Skeletal muscle cell (primary cell): Measurements from ENCODE around the gene NDUFB11.
"Not testable (repeated sequence)": the region's sequence is repeated elsewhere in the genome, so short reads cannot be mapped to it uniquely, and the experiment has no call there.

Experiments
- DNase-seq: peaks from one replicate; pipeline ENCODE4 v3.0.0-alpha.2; 2010; ENCODE audit warnings: low read depth
- H3K4me3 ChIP-seq: 2 replicates; pipeline ENCODE4 v1.5.1; 2011; ENCODE audit warnings: low read depth, mild to moderate bottlenecking, control low read depth, low read length, moderate library complexity

NDUFB11 gene

DNA sequence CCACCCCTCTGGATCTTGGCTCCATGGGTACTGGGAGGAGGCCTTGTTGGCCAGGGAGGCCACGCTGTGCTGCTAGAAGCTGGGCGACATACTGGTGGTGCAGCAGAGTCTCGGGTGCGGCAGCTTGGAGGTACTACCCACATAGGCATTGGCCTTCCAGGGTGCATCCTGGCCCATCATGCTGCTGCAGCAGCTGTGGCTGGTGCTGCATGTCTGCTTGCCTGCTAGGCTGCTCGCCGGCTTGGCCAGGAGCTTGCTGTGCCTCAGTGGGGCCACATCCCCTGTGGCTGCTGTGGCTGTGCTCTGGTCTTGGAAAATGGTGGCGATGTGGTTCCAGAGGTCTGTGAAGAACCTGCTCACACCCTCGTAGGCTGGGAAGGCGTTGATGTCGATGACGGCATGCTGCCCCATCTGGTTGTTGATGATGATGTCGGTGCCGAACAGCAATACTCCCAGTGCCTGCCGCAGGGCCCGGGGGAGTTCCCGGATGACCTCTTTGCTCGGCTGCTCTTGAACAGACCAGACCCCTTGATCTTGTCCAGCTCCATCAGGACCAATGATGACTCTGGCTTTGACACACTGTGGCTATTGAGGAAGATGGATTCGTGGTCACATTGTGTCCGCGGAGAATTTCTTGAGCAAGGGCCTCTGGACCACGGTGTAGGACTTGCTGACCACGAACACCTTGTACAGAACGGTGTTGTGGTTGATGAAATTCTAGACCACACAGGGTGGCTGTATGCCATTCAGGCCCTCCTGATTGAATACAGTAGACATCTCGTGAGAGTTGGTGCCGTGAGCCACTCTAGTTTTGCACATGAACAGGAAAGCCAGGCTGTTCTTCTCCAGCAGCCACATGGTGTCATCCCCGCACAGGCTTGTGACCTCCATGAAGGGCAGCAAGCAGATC lies 12.4 kb upstream of the NDUFB11 start:
- no peak overlapping the region for H3K4me3 ChIP-seq
- no peak for DNase-seq

DNA sequence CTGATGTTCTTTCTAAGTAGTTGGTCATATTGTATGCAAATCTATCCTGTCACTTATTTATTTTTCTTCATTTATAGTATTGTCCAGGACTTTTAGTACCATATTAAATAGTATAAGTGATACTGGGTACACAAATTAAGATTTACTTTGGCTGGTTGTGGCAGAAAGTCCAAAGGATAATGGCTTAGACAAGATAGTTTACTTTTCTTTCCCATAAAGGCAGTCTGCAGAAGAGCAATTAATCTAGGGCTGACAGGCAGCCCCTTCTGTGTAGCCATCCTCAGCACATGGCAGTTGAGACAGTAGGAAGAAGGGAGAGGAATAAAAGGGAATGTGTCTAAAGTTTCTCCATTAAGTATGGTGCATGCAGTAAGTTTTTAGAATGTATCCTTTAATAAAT lies 6.9 kb upstream of the NDUFB11 start:
- no peak for DNase-seq
- no peak overlapping the region for H3K4me3 ChIP-seq

DNA sequence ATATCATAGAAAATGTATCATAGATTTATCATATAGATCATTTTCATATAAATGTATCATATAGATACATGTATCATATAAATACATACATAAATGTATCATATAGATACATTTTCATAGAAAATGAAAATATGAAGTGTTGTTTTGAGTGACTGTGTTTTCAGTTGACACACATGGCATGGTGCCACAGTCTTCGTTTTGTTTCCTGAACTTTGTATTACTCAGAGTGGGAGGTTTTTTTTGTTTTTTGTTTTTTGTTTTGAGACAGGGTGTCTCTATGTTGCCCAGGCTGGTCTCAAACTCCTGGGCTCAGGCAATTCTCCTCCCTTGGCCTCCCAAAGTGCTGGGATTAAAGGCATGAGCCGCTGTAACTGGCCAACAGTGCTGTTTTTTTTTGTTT lies 4.4 kb upstream of the NDUFB11 start:
- no peak for DNase-seq
- no peak overlapping the region for H3K4me3 ChIP-seq

DNA sequence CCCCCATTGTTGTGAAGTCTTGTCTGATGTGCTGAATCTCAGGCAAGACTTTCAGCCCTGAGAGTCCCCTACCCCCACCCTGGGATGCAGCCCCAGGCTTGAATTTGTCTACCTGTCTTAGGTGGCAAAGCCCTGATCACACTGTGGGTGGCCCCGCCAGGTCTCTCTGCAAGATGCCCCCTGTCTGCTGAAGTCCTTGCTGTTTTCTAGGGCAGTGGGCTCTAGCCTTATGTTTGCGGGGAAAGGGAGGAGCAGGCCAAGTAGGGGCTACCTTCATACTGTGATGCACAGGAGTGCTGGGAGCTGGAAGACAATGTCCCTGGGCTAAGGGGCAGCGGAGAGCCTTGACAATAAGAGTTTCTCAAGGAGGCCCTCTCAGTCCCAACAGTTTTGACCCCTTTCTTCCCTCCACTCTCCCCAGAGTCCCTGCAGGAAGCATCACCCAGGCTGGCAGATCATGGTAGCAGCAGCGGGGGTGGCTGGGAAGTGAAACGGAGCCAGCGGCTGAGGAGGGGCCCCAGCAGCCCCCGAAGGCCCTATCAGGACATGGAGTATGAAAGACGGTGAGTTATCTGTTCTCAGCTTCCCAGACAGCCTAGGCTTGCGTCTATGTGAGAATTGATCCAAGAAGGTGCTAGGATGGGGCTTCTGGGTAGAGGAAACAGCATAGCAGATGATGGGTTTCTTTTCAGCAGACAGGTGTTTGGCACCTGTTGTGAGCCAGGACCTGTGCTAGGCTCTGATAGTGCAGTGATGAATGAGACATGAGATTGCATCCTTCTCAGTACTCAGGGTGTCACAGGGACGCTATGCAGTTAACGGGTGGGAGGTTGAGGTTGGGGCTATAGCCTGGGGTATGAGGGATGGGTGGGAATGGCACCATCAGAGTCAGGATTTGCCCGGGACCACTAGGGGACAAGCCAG lies 2.7 kb upstream of the NDUFB11 start:
- H3K4me3 ChIP-seq = peak overlapping the region; percentile 70
- DNase-seq = no peak

DNA sequence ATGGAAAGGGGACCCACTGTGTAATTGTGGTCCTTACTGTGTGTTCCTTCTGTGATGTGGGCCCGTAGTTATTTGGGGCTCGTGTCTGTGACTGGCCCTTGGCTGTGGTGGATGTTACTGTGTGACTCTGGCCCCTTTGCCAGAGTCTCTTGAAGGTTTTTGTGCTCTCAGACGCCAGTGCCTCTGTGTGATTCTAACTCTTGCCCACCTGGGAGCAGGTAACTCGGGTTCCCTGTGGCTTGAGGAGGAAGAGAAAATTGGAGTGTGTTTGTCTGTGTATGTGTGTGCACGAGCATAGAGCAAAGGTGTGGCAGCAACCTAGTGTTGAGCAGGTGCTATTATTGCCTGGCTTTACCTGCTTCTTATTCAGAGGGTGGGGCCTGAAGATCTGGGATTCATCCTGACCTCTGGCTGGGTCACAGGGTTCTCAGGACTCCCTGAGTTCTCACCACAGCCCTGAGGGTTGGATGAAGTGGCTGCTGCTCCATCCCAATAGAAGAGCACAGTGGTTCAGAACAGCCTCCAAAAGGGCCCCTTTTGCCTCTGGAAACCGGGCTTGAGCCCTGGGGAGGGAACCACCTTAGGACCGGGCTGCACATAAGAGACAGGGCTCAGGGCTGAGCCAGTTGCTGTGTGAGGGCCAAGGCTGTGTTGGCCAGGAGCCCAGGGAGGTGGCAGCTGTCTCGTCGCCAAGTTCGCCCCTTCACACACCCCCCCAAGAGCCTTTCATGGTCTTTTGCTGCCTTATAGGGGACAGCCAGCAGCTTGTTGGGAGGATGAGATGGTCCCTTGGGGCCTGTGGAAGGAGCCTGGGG lies 1.8 kb upstream of the NDUFB11 start:
- H3K4me3 ChIP-seq = peak overlapping the region; percentile 70
- DNase-seq = no peak

DNA sequence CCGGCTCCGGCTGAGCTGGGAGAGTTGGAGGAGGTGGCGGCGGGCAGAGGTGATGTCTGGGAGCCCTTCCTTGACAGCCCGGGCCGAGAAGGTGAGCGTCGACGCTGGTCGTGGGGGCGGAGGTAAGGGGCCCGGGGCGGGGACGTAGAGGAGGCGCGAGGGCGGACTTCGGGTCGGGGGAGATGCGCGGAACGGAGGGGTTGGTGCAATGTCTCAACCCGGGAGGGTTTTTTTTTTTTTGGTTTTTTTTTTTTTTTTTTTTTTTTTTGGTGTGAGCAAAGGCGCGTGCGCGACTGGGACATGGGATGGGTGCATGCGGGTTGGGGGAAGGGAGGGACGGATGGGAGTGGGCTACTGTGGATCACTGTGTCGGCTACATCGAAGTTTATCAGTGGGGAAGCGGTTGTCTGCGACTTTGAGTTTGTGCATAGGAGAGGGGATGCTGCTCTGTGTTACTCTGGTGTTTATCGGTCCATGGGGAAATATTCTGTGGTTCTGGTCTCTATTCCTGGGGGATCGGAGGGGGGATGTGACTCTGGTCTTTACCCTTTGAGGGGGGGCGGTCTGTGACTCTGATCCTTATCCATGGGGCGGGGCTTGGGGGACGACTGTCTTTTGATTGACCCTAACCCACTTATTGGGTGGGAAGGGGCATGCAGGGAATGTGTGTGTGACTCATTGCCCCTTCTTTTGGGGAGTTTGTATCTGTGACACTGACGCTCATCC lies 1.1 kb upstream of the NDUFB11 start:
- DNase-seq = no peak
- peak overlapping the region; percentile 70 for H3K4me3 ChIP-seq

DNA sequence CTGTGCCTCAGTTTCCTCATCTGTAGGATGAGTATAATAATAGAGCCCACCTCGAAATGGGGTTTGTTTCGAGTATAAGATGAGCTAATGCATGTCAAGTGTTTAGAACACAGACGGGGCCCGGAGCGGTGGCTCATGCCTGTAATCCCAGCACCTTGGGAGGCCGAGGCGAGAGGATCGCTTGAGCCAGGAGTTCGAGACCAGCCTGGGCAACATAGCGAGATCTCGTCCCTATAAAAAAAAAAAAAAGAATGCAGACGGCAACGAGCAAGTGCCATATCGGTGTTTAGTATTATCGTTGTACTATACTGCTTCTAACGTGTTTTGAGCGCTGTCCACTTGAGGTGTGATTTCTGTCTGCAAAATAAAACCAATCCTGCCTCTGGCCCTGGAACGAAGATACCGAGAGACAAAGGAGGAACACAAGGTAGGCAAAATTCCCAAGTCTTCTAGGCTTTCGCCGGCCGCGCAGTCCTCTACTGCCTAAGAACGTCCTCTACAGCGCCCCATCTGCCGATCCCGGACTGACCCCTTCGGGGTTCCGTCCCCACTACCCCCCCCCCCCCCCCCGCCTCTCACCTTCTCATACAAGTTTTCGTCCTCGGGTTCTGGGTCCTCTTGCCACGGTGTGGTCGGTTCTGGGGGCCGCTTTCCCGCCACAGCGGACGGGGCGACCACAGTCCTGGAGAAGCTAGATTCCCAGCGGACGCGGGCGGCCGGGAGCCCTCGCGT lies 442 bp downstream of the NDUFB11 start:
- DNase-seq = no peak
- peak overlapping the region; percentile 70 for H3K4me3 ChIP-seq

DNA sequence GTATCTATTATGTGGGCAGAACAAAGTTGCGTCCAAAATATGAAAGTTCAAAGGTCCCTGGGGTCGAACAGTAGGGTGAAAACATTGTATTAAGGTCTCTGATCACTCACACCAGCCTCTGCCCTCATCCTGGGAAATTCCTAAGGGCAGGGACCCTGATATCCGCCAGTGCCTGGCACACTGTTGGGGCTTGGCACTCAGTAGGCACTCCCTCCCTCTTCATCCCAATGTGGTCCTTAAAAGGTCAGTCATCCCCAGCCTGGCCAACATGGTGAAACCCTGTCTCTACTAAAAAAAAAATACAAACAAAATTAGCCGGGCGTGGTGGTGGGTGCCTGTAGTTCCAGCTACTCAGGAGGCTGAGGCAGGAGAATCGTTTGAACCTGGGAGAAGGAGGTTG lies 6.3 kb downstream of the NDUFB11 start:
- DNase-seq = no peak
- H3K4me3 ChIP-seq = no peak overlapping the region

DNA sequence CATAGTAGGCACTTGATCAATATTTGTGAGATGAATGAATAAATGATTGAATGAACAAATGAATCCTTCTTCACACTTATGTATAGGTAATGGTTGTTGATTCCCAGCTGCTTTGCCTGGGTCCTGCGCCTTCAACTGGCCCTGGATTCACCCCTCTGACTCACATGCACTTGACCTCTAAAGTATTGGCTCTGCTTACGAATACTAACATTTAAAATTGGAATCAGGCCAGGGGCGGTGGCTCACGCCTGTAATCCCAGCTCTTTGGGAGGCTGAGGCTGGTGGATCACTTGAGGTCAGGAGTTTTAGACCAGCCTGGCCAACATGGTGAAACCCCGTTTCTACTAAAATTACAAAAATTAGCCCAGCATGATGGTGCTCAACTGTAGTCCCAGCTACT lies 8.9 kb downstream of the NDUFB11 start:
- not testable (repeated sequence) for DNase-seq

DNA sequence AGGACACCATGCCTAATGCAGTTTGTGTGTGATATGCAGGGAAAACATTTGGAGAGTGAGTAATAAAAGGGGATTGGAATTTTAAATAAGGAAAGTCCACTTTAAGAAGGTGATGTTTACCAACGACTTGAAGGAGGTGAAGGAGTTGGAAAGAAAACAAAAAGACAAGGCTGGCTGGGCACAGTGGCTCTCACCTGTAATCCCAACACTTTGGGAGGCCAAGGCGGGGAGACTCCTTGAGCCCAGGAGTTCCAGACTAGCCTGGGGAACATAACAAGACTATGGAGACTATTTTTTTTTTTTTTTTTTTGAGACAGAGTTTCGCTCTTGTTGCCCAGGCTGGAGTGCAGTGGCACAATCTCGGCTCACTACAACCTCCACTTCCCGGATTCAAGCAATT lies 11.0 kb downstream of the NDUFB11 start:
- DNase-seq = no peak

More for the DNA sequence above, 8.9 kb downstream of the NDUFB11 start:
- not testable (repeated sequence) for H3K4me3 ChIP-seq

DNA sequence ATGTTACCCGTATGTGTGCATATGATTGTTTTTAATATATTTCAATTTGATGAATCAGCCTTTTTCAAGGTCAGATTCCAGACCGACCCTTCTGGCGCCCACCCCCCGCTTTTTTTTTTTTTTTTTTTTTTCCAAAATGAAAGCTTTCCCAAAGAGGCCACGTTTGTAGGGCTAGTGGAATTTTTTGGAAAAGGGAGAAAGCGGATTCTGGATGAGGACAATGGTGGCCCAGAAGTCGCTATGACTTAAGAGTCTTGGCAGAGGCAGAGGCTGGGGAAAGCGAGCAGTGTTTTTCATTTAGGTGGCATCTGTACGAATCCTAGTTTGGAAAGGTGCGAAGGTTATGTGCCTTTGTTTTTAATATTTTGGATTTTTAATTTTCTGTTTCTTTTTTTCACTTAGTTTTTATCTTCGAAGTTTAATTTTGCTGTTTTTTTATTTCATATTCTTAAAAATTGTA lies 14.6 kb downstream of the NDUFB11 start:
- peak overlapping the region; percentile 59 for H3K4me3 ChIP-seq
- DNase-seq = no peak

More for the DNA sequence above, 11.0 kb downstream of the NDUFB11 start:
- no peak overlapping the region for H3K4me3 ChIP-seq

DNA sequence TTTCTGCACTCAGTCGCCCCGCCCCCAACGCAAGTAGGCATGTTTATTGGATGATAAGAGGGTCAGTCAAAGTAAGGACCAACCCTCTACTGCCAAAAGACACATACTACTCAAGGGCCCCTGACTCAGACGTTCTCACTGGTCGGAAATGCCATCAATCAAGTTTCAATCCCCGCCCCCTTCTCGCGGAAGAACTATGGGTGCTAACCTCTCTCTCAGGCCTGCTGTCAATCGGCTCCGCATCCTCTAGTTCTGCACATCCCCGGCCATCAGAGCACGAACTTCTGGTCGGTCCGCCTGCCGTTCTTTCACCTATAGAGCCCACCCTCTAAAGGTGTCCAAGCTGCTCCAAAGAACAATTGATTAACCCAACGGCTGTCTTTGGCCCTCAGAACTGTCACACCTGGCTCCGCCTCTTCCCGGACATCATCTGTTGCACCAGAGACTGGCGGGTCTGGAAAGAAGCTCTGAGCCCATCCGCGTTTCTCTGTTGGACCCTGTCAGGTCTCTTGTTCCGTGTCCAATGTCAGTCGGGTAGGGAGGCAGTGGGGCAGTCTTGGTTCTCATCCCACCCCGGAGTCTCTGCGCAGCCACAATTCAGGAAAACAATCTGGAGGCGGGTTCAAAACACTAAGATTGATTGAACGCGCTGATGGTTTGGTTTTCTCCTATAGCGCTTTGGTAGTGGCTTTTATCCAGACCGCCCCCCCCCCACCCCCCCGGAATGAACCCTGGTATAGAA lies 15.2 kb downstream of the NDUFB11 start:
- peak; percentile 86 for DNase-seq
- H3K4me3 ChIP-seq = peak overlapping the region; percentile 59

DNA sequence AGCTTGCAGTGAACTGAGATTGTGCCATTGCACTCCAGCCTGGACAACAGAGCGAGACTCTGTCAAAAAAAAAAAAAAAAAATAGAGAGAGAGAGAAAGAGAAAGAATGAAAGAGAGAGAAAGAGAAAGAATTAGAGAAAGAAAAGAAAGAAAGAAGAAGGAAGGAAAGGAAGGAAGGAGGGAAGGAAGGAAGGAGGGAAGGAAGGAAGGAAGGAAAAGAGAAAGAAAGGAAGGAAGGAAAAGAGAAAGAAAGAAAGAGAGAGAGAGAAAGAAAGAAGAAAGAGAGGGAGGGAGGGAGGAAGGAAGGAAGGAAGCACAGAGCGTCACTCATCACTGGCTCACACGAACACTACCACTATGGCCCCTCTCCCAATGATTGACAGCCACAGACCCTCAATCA lies 20.0 kb downstream of the NDUFB11 start:
- H3K4me3 ChIP-seq, DNase-seq: not testable (repeated sequence)

DNA sequence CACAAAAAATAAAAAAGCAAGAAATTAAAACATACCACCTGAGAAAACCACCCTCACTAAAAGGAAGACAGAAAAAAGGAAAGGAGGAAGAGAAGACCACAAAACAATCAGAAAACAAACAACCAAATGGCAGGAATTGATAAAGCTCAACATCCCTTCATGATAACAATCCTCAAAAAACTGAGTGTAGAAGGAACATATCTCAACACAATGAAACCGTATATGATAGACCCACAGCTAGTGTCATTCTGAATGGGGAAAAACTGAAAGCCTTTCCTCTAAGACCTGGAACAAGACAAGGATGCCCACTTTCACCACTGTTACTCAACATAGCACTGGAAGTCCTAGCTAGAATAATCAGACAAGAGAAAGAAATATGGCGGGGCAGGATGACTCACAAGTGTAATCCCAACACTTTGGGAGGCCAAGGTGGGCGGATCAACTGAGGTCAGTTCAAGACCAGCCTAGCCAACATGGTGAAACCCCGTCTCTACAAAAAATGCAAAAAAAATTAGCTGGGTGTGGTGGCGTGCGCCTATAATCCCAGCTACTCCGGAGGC lies 27.9 kb downstream of the NDUFB11 start:
- not testable (repeated sequence) for H3K4me3 ChIP-seq, DNase-seq

DNA sequence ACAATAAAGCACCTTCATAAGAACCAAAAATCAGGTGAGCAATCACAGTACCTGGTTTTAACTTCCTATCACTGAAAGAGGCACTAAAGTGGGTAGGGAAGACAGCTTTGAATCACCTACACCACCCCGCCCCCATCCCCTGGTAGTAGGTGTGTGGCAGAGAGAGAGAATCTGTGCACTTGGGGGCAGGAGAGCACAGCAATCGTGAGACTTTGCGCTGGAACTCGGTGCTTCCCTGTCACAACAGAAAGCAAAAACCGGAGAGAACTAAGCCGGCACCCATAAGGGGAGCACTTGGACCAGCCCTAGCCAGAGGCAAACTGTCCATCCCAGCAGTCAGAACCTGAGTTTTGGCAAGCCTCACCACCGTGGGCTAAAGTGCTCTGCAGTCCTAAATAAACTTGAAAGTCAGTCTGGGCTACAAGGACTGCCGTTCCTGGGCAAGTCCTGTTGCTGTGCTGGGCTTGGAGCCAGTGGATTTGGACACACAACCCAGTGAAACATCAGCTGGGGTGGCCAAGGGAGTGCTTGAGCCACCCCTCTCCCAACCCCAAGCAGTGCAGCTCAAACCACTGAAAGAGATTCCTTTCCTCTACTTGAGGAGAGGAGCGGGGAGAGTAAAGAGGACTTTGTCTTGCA lies 32.1 kb downstream of the NDUFB11 start:
- no peak overlapping the region for H3K4me3 ChIP-seq
- no peak for DNase-seq

DNA sequence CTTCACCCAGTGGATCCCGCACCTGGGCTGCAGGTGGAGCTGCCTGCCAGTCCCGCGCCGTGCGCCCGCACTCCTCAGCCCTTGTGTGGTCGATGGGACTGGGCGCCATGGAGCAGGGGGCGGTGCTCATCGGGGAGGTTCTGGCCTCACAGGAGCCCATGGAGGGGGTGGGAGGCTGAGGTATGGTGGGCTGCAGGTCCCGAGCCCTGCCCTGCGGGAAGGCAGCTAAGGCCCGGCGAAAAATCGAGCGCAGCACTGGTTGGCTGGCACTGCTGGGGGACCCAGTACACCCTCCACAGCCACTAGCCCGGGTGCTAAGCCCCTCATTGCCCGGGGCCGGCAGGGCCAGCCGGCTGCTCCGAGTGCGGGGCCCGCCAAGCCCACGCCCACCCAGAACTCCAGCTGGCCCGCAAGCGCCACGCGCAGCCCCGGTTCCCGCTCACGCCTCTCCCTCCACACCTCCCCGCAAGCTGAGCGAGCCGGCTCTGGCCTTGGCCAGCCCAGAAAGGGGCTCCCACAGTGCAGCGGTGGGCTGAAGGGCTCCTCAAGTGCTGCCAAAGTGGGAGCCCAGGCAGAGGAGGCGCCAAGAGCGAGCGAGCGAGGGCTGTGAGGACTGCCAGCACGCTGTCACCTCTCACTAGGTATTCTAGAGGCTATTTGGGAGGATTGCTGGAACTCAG lies 33.4 kb downstream of the NDUFB11 start:
- not testable (repeated sequence) for DNase-seq

More for the DNA sequence above, 33.4 kb downstream of the NDUFB11 start:
- not testable (repeated sequence) for H3K4me3 ChIP-seq
